ENCODE results near the gene CD276.
A peak's percentile ranks its signal among the peaks of the same experiment; 100 is the strongest.

DNA sequence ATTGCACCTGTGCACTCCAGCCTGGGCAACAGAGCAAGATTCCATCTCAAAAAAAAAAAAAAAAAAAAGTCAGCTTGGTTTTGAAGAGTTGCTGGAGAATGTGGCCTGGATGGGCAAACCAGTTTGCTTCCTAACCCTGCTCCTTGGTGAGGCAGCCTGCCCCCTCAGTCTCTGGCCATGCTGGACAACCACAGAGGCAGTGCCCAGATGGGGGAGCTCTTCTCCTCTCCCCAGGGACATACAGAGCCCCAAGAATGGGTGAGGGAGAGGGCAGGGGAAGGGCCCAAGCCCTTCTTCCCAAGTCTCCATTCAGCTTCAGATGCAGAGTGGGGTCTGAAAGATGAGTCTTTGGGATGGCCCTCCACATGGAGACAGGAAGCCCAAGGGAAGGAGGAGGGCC is 27.9 kb downstream of the CD276 start:
- TF ChIP-seq EZH2phosphoT487 (IDR thresholded peaks at IDR 0.05; ENCODE audit: low read depth): no peak
- TF ChIP-seq, protein P1, sequence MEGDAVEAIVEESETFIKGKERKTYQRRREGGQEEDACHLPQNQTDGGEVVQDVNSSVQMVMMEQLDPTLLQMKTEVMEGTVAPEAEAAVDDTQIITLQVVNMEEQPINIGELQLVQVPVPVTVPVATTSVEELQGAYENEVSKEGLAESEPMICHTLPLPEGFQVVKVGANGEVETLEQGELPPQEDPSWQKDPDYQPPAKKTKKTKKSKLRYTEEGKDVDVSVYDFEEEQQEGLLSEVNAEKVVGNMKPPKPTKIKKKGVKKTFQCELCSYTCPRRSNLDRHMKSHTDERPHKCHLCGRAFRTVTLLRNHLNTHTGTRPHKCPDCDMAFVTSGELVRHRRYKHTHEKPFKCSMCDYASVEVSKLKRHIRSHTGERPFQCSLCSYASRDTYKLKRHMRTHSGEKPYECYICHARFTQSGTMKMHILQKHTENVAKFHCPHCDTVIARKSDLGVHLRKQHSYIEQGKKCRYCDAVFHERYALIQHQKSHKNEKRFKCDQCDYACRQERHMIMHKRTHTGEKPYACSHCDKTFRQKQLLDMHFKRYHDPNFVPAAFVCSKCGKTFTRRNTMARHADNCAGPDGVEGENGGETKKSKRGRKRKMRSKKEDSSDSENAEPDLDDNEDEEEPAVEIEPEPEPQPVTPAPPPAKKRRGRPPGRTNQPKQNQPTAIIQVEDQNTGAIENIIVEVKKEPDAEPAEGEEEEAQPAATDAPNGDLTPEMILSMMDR (IDR thresholded peaks at IDR 0.05; ENCODE audit: low read depth, low read length): 0 out of 2 replicates have a peak, but pooled peaks have one; percentile 11
